CD4-positive, alpha-beta T cell treated with Interleukin-15 for 1 hour (primary cell): Measurements from ENCODE around the gene TRIOBP.

Experiments
- DNase-seq: peaks from one replicate; pipeline ENCODE4 v3.0.0-alpha.2; 2020

Gene TRIOBP

DNA sequence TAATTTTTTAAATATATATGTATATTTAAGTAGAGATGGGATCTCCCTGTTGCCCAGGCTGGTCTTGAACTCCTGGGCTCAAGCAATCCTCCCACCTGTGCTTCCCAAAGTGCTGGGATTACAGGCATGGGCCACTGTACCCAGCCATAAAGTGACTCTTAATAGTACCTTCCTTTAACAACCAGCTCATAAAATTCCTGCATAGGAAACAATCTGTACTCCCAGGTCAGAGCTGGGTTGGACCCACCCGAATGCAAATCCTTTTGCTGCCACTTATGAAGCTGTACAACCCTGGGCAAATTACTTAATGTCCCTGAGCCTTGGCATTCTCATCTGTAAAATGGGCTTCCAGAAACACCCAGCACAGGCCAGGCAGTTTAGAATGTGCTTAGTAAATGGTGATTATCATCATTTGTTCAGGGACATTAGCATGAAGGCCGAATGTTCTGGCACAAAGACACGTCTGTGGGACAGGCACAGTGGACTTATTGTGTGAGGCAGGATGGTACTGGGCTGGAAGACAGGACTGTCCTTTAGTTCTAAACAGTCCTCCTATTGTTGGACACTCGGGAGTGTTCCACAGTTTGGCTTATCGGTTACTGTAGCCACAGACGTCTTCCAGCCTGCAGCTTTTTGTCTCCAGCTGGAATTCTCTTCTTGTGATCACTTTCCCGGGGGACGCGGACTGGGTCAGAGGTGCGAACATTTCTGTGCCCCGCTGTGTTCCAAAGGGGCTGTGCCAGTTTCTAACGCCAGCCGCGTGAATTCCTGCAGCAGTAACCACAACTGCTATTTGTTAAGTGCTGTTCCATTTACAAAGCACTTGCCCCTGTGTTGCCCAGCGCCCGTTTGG lies 32.4 kb upstream of the TRIOBP start:
- no peak for DNase-seq

DNA sequence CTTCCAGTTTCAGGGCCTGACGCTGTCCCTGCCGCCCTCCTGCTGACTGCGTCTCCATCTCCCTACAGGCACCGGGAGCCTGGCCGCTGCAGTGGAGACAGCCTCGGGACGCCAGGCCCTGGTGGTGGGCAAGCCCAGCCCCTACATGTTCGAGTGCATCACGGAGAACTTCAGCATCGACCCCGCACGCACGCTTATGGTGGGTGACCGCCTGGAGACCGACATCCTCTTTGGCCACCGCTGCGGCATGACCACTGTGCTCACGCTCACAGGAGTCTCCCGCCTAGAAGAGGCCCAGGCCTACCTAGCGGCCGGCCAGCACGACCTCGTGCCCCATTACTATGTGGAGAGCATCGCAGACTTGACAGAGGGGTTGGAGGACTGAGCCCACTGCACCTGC lies 31.4 kb upstream of the TRIOBP start:
- DNase-seq = no peak

DNA sequence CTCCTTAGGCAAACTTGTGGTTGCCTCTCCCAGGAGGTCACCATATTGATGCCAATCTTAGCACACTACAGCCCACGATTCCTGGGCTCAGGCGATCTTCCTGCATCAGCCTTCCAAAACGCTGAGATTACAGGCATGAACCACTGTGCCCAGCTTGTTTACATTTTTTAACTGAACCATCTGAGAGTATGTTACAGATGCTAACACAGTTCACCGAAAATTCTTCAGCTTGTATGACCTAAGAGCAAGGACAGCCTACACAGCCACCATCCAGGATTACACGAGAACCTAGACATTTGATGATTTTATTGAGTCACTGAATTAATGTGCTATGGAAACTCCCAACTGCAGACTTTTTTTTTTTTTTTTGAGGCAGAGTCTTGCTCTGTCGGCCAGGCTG lies 27.3 kb upstream of the TRIOBP start:
- DNase-seq = no peak

DNA sequence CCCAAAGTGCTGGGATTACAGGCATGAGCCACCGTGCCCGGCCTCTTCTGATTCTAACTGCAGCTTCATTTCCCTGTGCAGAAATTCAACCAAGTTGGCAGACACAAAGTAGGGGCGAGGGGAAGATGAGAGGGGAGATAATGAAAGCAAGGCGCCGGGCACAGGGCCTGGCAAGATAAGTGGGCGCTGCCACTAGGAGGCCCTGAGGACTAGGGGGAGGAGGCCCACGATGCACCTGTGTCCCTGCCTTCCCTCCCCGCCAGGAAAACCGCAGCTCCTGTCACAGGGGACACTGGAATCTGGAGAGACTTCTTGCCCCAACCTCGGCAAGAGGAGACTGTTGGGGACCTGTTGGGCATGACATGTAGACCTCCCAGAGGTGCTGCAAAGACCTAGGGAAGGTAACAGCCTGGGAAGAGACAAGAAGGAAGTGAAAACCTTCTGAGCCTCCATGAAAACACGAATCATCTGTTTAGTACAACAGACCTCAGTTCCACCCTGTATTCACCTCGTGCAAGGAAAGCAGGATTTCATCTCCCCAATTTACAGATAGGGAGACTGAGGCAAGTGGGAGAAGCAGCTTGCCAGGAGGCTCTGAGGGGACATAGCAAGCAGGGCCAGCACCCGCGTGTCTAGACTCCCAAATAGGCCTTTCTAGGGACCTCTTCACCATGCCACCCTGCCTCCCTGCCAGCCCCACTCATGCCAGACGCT lies 24.5 kb upstream of the TRIOBP start:
- DNase-seq = no peak

DNA sequence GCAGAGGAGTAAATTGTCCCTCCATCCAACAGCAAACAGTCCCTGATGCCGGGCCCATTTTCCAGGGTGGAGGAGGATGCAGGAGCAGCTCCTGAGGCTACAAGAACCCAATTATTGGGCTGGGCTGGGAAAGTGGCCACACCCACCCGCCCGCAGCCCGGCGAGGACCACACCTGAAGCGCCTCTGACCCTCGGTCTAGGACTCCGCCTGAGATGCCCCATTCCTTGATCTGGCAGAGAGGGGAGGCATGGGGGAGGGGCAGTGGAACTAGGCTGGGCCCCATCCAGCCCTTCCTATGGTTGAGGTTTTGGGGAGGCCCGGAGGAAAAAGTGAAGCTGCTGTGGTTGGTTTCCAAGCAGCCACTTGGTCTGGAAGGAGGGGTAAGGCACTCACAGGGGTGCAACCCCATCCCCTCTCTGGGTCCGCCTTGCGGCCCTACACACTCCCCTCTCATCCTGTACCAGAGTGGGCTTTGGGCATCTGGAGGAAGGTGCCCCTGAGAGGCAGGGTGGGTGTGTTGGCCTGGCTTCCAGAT lies 23.9 kb upstream of the TRIOBP start:
- no peak for DNase-seq

DNA sequence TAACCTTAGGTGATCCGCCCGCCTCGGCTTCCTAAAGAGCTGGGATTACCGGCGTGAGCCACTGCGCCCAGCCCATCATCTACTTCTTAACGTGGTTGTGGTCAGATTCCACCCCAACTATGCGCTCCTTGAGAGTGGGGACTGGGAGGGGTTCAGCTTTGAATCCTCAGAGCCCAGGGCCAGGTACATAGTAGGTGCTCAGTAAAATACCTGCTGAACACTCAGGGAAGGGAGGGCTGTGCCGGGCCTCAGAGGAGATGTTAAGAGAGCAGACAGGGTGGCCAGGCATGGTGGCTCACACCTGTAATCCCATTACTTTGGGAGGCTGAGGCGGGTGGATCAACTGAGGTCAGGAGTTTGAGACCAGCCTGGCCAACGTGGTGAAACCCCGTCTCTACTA lies 22.6 kb upstream of the TRIOBP start:
- no peak for DNase-seq

DNA sequence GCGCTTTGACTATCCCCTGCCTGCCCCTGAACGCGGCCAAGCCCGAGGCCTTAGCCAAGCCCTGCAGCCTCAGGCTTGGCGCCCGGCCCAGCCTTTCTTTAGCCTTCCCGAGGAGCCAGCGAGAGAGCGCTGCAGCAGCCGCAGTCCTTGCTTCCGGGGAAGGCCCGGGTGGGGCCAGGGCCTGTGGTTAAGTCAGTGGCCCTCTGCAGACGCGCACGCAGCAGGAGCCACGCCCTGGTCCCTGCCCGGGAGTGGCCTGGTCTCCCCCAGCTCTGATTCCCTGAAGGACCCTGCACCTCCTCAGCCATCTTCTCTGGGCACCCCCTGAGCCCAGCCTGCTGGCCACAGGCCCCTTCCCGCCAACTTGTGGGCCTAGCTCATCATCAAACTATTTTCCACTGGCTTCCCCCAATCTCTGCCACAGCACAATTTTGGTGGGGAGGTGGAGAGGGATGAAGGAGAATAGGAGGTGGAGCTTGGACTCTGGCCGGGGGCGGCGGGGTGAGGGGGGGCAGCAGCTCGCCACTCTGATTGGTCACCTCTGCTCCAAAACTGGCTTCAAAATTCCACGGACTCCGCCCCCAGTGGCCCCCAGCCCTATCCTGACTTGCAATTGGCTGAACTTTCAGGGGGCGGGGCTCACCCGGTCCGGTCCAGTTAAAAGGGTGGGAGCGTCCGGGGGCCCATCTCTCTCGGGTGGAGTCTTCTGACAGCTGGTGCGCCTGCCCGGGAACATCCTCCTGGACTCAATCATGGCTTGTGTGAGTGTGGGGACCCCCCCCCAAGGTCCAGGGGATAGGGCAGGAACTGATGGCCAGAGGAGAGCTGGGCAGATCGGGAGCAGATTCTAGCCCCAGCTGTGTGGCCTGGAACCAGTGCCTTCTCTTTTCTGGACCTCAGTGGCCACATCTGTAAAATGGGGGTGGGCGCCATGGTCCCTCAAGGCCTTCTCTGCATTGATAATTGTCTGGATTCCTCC lies 21.6 kb upstream of the TRIOBP start, which contains the start of gene LGALS1:
Gene LGALS1 (plus strand): TSS at position 686 of the 979 bp plus-strand sequence. CDS start 67 bp downstream, at position 753.
- peak; percentile 79 for DNase-seq

DNA sequence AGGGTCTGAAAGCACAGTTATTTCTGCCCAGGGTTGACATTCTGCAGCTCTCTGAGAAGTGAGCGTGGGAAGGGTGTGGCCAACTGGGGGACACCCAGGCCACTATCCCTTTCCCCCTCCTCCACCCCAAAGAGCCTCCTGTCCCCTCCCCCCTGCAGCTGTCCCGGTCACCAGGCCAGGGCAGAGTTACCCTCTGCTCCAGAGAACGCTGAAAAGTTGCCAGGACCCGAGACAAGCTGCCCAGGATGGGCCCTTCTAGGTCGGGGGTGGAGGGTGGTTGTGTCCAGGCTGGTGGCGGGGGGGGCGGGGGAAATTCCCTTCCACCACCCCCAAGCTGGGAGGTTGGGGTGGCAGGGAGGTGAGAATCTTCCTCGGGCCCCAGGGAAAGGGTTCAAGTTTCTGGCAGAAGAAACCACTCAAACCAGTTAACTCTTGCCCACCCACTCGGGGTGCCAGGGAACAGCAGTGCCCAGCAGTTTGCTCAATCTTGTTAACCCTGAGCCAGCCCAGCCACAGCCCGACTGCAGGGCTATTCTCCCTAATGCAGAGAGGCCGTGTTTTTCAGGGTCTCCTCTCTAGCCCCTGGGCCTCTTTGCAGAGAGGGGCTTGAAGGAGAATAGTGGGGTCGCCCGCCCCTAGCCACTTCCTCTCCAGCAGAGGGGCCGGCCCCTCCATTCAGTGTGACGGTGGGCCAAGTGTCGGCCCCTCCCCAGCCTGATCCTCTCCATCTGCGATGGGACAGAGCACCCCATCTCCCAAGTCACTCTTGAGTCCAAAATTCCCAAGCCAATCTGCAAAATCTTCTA lies 20.7 kb upstream of the TRIOBP start:
- peak; percentile 41 for DNase-seq

DNA sequence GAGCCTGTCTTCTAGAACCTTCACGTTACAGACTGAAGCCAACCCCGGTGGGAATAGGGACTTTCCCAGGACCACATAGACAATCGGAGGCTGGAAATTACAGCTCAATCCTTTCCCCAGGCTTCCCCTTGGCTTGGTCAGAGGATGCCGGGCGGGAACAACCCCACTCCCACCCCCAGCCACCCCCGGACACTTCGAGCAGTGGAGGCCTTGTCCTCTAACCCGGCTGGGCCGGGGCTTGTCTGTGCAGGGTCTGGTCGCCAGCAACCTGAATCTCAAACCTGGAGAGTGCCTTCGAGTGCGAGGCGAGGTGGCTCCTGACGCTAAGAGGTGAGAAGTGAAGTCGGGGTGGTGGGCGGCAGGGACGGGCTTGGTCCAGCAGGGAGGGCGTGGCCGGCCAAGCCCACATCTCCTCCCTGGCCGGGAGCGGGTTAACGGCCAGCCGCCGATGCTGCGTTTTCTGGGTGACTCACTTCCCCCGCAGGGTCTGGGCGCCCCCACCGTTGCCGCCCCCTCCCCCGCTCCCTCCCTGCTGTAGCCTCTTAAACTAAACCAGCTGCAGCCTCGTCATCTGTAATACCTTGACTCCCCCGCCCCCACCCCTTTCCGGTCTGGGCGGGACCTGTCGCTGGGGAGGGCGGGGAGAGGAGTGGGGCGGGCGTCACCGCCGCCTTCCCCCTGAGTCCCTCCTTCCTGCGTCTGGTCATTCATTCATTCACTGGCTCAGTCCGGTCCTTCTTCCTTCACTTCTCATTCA lies 19.9 kb upstream of the TRIOBP start:
- peak; percentile 95 for DNase-seq

DNA sequence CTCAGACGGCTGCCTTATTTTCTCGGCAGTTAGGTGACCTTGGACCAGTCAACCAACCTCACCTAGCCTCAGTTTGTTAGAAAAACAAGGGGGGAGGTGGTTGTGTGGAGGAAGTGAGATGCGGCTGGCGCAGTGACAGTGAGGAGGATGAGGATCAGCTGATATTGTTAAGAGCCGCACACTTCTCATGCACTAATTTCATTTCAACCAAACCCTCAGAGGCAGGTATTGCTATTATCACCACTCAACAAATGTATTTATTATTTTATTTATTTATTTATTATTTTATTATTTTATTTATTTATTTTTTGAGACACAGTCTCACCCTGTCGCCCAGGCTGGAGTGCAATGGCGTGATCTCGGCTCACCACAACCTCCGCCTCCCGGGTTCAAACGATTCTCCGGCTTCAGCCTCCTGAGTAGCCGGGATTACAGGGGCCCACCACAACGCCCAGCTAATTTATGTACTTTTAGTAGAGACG lies 19.3 kb upstream of the TRIOBP start:
- DNase-seq = no peak

DNA sequence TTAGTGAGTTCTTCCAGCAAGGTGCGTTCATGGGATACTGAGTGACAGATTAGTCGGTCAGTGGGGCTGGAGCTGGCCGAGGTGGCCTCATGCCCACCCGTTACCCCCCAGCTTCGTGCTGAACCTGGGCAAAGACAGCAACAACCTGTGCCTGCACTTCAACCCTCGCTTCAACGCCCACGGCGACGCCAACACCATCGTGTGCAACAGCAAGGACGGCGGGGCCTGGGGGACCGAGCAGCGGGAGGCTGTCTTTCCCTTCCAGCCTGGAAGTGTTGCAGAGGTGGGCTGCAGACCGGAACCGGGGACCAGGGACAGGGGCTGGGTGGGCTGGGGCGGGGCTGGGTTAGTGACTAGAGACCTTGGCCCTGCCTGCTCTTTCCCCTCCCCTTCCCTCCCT lies 18.5 kb upstream of the TRIOBP start:
- no peak for DNase-seq

DNA sequence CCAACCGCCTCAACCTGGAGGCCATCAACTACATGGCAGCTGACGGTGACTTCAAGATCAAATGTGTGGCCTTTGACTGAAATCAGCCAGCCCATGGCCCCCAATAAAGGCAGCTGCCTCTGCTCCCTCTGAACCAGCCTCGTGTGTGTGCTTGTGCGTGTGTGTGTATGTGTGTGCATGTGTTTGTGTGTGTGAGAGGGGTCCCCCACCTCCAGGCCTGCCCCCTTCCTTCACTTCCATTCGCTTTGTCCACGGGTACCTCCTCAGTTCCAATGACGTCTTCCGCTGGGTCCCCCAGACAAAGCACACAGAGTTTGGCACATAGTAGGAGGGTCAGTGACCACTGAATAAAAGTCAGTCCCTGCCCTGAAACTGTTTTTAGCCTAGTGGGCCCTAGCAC lies 17.2 kb upstream of the TRIOBP start:
- no peak for DNase-seq

DNA sequence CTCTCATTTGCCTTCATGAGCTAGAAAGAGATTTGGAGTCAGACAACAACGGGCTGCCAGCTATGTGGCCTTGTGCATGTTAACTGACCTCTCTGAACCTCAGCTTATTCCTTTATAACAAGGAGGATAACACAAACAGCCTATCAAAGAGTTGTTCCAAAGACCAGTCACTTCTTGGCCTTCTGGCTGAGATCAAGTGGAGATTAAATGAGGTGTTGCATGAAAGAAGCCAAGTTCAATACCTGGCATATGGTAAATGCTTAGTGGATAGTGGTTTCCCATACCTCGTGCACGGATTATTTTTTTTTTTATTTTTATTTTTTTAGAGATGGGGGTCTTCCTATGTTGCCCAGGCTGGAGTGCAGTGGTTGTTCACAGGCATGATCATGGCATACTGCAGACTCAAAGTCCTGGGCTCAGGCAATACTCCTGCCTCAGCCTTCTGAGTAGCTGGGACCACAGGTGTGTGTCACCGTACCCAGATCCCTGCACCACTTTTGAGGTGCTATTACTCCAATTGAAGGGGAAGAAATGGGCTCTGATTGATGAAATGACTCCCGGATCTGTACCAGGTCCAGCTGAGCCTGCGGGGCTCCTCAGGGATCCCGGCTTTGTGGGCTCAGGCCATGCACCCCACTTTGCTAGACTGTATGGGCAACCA lies 16.5 kb upstream of the TRIOBP start:
- no peak for DNase-seq

DNA sequence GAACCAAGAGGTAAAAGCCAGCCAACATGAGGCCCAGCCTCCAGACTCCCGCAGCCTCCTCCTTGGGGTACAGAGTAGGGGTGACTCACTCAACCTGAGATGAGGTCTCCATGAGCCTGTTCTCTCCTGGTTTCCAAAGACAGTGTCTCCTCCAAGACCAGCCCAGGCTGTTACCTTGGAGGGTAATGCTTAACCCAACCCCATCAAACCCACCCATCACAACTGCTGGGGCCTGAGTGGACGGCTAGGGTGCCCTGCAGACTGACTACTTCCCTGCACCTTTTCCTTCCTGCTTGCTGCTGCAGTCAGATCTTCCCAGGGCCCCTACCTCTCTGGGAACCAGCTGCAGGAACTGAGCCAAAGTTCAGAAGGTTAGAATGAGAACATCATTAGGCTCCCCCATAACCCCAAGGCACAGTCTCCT lies 15.8 kb upstream of the TRIOBP start:
- DNase-seq = no peak

DNA sequence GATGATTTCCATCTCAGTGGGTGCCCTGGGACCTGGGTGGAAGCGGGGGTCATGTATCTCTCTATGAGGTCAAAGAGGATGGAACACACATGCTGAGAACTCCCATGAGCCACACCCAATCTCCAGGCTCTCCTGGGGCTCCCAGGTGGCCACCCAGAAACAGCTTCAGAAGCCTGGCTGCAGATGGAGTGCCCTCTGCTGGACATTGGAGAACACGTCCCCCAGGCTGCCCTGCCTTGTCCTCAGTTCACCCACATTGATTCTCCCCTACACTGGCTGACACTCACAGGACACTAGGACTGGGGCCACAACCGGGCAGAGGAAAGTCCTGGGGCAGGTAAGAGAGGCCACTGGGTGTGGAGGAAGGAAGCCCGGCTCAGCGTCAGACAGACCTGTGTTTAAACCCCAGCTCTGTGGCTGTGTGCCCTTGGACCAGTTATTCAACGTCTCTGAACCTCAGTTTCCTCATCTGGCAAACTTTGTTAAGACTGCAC lies 15.2 kb upstream of the TRIOBP start:
- peak; percentile 76 for DNase-seq

DNA sequence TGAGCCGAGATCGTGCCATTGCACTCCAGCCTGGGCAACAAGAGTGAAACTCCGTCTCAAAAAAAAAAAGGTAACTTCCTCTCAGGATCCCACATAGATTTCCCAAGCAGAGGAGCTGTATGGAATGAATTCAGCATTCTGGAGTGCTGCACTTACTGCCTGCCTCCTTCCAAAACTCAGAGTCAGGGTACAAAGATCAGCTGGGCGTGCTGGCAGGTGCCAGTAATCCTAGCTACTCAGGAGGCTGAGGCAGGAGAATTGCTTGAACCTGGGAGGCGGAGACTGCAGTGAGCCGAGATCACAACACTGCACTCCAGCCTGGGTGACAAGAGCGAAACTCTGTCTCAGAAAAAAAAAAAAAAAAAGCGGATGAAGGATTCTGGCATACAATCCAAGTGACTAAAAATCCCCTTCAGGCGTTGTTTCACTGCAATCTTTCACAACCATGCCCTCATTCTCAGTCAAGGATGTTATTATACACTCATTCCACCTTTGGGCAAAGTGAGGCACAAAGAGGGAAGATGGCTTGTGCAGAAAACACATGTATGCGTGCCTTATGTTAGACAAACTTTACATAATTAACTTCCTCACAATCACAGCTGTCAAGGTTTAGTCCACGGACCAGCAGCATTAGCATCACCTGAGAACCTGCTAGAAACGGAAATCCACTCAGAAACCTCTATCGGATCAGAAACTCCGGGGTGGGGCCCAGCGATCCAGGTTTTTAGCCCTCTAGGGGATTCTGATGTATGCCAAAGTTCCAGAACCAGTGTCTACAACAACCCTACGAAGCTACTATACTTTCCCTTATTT lies 11.8 kb upstream of the TRIOBP start:
- no peak for DNase-seq

DNA sequence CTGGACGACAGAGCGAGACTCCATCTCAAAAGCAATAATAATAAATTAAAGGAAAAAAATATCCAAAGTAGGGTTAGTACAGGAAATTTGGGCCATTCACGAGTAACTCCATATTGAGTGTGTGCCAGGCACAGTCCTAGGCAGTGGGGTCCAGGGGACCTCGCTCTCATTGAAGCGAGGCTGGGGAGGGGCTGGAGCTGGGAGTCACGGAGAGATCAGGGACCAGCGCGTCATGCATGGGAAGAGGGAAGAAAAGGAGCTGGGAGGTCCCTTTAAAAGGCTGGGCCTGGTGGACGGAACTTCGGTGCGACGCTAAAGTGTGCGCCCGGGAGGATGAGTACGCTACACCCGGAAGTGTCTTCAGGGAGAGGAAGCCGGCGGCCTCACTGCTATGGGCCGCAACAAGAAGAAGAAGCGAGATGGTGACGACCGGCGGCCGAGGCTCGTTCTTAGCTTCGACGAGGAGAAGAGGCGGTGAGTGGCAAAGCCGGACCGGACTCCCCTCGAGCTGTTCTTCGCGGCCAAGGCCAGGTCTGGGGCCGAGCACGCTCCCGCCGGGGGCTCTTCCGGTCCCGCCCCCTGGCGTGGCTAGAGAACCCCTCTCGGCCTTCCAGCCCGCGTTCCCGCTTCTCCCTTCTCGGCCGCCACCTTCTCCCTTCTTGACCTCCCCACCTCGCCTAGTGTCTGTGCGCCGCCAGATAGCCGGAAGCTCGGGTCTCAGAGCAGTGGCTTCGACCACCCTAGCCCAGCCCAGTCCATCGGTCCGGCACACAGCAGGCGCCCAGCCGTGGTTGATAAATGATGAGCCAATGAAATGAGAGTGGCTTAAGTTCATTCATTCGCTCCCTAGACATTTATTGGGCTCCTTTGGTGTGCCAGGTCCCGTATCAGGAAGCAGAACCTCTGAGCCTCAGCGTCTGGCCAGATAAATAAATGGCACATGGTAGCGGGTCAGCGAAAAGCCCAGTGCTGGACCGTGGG lies 10.6 kb upstream of the TRIOBP start, which contains the start of gene NOL12:
Gene NOL12 (plus strand): TSS at position 342 of the 981 bp plus-strand sequence. CDS start 50 bp downstream, at position 392.
- DNase-seq = peak; percentile 80

DNA sequence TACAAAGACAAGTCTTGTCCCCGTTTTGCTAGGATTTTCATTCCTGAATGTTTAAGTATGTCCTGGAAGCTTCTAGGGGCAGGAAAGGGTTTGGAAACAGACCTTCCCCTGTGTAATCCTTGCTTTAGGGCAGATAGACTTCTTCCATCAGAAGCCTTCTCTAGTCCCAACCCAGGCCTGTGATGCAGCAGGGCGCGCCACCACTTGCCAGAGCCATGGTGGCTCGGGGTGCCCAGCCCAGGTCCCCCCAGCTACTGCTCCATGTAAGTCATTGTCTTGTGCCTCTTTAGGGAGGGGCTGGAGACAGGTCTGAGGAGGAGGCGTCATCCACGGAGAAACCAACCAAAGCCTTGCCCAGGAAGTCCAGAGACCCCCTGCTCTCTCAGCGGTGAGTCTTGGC lies 6.4 kb upstream of the TRIOBP start:
- DNase-seq = no peak
